RWPE1 (cell line): ENCODE data around the gene LMCD1.

Experiments used
- CTCF ChIA-PET: fragments of 350-600 bp; sonication (Branson Sonifier 250); formaldehyde crosslinking; extraction: SDS; loops from one replicate; lab custom pipeline; 2021; lab: Yijun Ruan, JAX
- POLR2A ChIA-PET: fragments of 400-600 bp; formaldehyde crosslinking; extraction: SDS; loops from one replicate; lab custom pipeline; 2020; ENCODE audit warnings: antibody characterized with exemption; ENCODE audit not compliant: low non-redundant PET; lab: Yijun Ruan, JAX
- DNase-seq: peaks from one replicate; pipeline ENCODE4 v3.0.0; 2012; ENCODE audit warnings: low spot score
- H3K27ac ChIP-seq: fragments of 450-650 bp; 2 replicates; pipeline ENCODE4 v1.5.1; 2017
- CTCF ChIP-seq: fragments of 450-650 bp; conservative IDR thresholded peaks from 2 replicates; pipeline ENCODE4 v1.5.1; 2017; ENCODE audit warnings: low read depth, mild to moderate bottlenecking

Gene LMCD1

GRCh38 chr3:8552223-8552762, 50.7 kb downstream of the LMCD1 start:
- ChIA-PET CTCF (no interaction called here), POLR2A (no interaction called here)
- no peak for TF ChIP-seq CTCF
- no peak overlapping the region for H3K27ac ChIP-seq
- no peak for DNase-seq

GRCh38 chr3:8553405-8553804, 51.8 kb downstream of the LMCD1 start:
- ChIA-PET POLR2A (no interaction called here), CTCF (no interaction called here)
- no peak for TF ChIP-seq CTCF
- no peak for DNase-seq
- no peak overlapping the region for H3K27ac ChIP-seq

- TF ChIP-seq CTCF, result no peak
- H3K27ac ChIP-seq, result no peak overlapping the region
- ChIA-PET CTCF (no interaction called here), POLR2A (no interaction called here)
- DNase-seq, result no peak
These were observed 53.1 kb downstream of the LMCD1 start for GRCh38 chr3:8554696-8555095.

GRCh38 chr3:8555113-8555661, 53.6 kb downstream of the LMCD1 start:
- ChIA-PET CTCF (no interaction called here), POLR2A (interaction anchor here (0.5 kb wide), 1 partner anchor 238 kb away, joined by 5 read pairs; no protein-coding TSS in a partner anchor)
- no peak overlapping the region for H3K27ac ChIP-seq
- DNase-seq, result no peak
- no peak for TF ChIP-seq CTCF

- ChIA-PET POLR2A (interaction anchor here (0.5 kb wide), 1 partner anchor 239 kb away, joined by 5 read pairs; no protein-coding TSS in a partner anchor), CTCF (interaction anchor here (0.7 kb wide), 1 partner anchor 18 kb away, joined by 4 read pairs; no protein-coding TSS in a partner anchor)
- DNase-seq, result no peak
- TF ChIP-seq CTCF, result no peak
- H3K27ac ChIP-seq, result no peak overlapping the region
These were observed 54.3 kb downstream of the LMCD1 start for GRCh38 chr3:8555725-8556472.

GRCh38 chr3:8556473-8556869, 54.8 kb downstream of the LMCD1 start:
- ChIA-PET POLR2A (no interaction called here), CTCF (interaction anchor here (0.7 kb wide), 1 partner anchor 18 kb away, joined by 4 read pairs; no protein-coding TSS in a partner anchor)
- no peak for DNase-seq
- TF ChIP-seq CTCF, result no peak
- H3K27ac ChIP-seq, result no peak overlapping the region
